Measurements from ENCODE around the gene ZNF302. TPM values are rescaled to one million over a fixed set of nuclear protein-coding genes. Genes with fewer than 3 reads are reported as not detected.

The ZNF302 gene
- polyA plus RNA-seq, 6 donors from 2014 or later: 15.8 to 25.0 (median 22.8) TPM

Other genes with a start within 250 kb of the ZNF302 start
- gene UBA2, start 249.3 kb upstream of the ZNF302 start, polyA plus RNA-seq (ENCODE audit: low read depth in 6 of 6): 10 to 100 TPM; 84.2 to 91.7 (median 86.7) TPM
- under 1 TPM in 1 of 6 donors, not detected in 5; 0.01 TPM for gene WTIP, start 195.9 kb upstream of the ZNF302 start, polyA plus RNA-seq (ENCODE audit: low read depth in 6 of 6)
- gene SCGB2B2, start 519 bp upstream of the ZNF302 start, polyA plus RNA-seq (ENCODE audit: low read depth in 6 of 6): not detected
- 10 to 100 TPM; 17.3 to 37.6 (median 33.7) TPM for gene ZNF181, start 56.6 kb downstream of the ZNF302 start, polyA plus RNA-seq (ENCODE audit: low read depth in 6 of 6)
- 10 to 100 TPM in 1 of 6 donors, 1 to 10 TPM in 5; 6.5 to 13.9 (median 8.1) TPM for gene ZNF599, start 95.5 kb downstream of the ZNF302 start, polyA plus RNA-seq (ENCODE audit: low read depth in 6 of 6)
- 1 to 10 TPM in 5 of 6 donors, not detected in 1; 2.9 to 8.2 (median 4.9) TPM for gene ZNF30, start 249.2 kb downstream of the ZNF302 start, polyA plus RNA-seq (ENCODE audit: low read depth in 6 of 6)

Data from naive B cell (primary cell).